ENCODE data around the gene PDK3.

Gene PDK3

GRCh38 chrX:24487571-24487970 lies 22.5 kb downstream of the PDK3 start:
- no peaks in the 10 kb centered on the region for H3K27me3 ChIP-seq
- H3K9me3 ChIP-seq = no peaks in the 10 kb centered on the region
- no peak for DNase-seq
- H3K4me1 ChIP-seq = peaks cover 0 to 100% (median 7%) of the 10 kb centered on the region in 4 donors
- no peak overlapping the region for H3K27ac ChIP-seq
- no peaks in the 10 kb centered on the region for H3K36me3 ChIP-seq
- no peak for TF ChIP-seq CTCF (IDR thresholded peaks at IDR 0.05)
- no peak overlapping the region for H3K4me3 ChIP-seq
- intact Hi-C loops (cut with DNase I; ENCODE audit: low total_unique reads) = no loop called here

GRCh38 chrX:24491741-24492140 lies 26.7 kb downstream of the PDK3 start:
- H3K9me3 ChIP-seq = no peaks in the 10 kb centered on the region
- H3K4me1 ChIP-seq = peaks cover 0 to 93% (median 20%) of the 10 kb centered on the region in 4 donors
- intact Hi-C loops (cut with DNase I; ENCODE audit: low total_unique reads) = no loop called here
- no peak for DNase-seq
- H3K4me3 ChIP-seq = no peak overlapping the region
- H3K27me3 ChIP-seq = no peaks in the 10 kb centered on the region
- H3K27ac ChIP-seq = peak overlapping the region; percentile 12 to 50
- TF ChIP-seq CTCF (IDR thresholded peaks at IDR 0.05) = no peak
- no peaks in the 10 kb centered on the region for H3K36me3 ChIP-seq

DNA sequence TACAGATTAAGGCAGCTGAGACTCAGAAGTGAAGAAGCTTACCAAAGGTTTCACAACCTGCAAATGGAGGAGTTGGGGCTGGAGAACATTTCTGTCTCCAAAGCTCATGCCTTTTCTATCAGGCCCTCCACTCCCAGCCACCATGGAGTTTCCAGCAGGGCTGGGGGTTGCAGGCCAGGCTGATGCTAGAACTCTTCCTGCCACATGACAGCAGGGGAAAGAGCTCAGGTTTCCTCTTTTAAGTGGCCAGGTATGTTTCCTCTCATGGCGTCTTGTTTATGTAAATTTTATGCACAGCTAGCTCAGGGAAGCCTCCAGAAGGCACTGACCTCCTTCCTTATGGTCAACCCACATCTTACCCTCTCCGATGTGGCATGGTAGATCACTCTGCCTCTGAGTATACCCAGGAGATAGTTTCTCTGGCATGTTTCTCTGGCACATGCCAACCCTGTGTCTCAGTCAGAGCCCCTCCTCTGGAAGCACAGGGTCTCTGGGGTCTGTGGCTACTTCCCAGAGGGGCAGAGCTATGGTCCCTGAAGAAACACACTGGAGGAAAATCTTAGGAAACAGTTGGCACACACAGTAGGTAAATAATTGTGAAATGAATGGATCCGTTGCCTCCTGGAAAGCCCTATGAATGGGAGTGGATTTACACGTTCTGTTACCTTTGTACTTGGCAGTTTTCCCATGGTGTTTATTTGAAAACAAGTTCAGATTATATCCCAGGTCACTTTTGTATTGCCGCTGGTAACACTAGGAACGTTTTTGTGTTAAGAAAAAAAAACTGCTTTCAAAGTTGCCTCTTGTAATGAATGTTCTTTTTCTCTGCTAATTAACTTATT lies 28.9 kb downstream of the PDK3 start:
- H3K27ac ChIP-seq = peak overlapping the region; percentile 22 to 61
- no peak for DNase-seq
- H3K36me3 ChIP-seq = no peaks in the 10 kb centered on the region
- peaks cover 0 to 92% (median 20%) of the 10 kb centered on the region in 4 donors for H3K4me1 ChIP-seq
- H3K4me3 ChIP-seq = no peak overlapping the region
- no peaks in the 10 kb centered on the region for H3K9me3 ChIP-seq
- no peak for TF ChIP-seq CTCF (IDR thresholded peaks at IDR 0.05)
- intact Hi-C loops (cut with DNase I; ENCODE audit: low total_unique reads) = no loop called here
- H3K27me3 ChIP-seq = no peaks in the 10 kb centered on the region

GRCh38 chrX:24494647-24495075 lies 29.6 kb downstream of the PDK3 start:
- intact Hi-C loops (cut with DNase I; ENCODE audit: low total_unique reads) = loop anchor here (5.0 kb wide), 1 partner anchor 97 kb away; no protein-coding TSS in a partner anchor
- peak overlapping the region; percentile 47 to 61 for H3K27ac ChIP-seq
- H3K4me1 ChIP-seq = peaks cover 0 to 89% (median 20%) of the 10 kb centered on the region in 4 donors
- H3K9me3 ChIP-seq = no peaks in the 10 kb centered on the region
- H3K4me3 ChIP-seq = peak overlapping the region in 1 of 2 donors; percentile 7
- H3K27me3 ChIP-seq = no peaks in the 10 kb centered on the region
- no peak for TF ChIP-seq CTCF (IDR thresholded peaks at IDR 0.05)
- no peaks in the 10 kb centered on the region for H3K36me3 ChIP-seq
- DNase-seq = no peak

DNA sequence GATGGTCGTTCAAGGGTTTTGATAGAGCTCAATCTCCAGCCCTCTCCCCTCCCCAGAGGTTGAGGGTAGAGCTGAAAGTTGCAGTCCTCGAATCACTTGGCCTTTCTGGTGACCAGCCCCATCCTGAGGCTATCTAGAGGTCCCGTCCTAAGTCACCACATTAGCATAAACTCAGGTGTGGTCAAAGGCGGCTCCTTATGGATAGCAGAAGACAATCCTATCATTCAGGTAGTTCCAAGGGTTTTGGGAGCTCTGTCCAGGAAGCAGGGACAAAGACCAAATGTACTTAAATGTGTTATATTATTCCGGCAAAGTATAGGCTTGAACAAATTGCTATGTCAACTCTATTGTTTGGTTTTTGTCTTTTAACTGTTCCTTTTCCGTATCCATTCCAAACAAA lies 30.6 kb downstream of the PDK3 start:
- Histone ChIP-seq H3K4me1 (peaks cover 0 to 79% (median 20%) of the 10 kb centered on the region in 4 donors), H3K27me3 (no peaks in the 10 kb centered on the region), H3K36me3 (no peaks in the 10 kb centered on the region), H3K27ac (peak overlapping the region; percentile 47 to 61), H3K9me3 (no peaks in the 10 kb centered on the region), H3K4me3 (no peak overlapping the region)
- no peak for DNase-seq
- intact Hi-C loops (cut with DNase I; ENCODE audit: low total_unique reads) = loop anchor here (5.0 kb wide), 1 partner anchor 98 kb away; no protein-coding TSS in a partner anchor
- no peak for TF ChIP-seq CTCF (IDR thresholded peaks at IDR 0.05)

Data from tibial artery (tissue), 4 donors.